K562 (cell line): ENCODE data around the gene DPY30. TPM values are rescaled to one million over a fixed set of nuclear protein-coding genes. Genes with fewer than 3 reads are reported as not detected.

ENCODE experiments used
- ATAC-seq: fragments of 200-7000 bp; cut with Tn5 transposase; 3 replicates; pipeline ENCODE4 v1.9.1; 2020; ENCODE audit warnings: moderate library complexity
- BruUV-seq: library from RNA; stranded (reverse); fragments of 400-500 nt; replicated peaks from 2 replicates; lab custom pipeline; 2021; lab: Mats Ljungman, UMichigan
- CTCF ChIA-PET: fragments of 300-600 bp; formaldehyde crosslinking; extraction: SDS; loops from one replicate; lab custom pipeline; 2021; ENCODE audit warnings: low intra/inter-chr PET ratio; lab: Yijun Ruan, JAX
- POLR2A ChIA-PET: fragments of 300-600, 350-650 bp; sonication (Branson Sonifier 250); formaldehyde crosslinking; extraction: SDS; loops from one replicate; lab custom pipeline; 2021; ENCODE audit warnings: antibody characterized with exemption, inconsistent platforms; lab: Yijun Ruan, JAX
- DNase-seq, 4 experiments: peaks; one replicate each; pipeline versions ENCODE4 v3.0.0 to v3.0.0-alpha.2; 2011 to 2018; ENCODE audit warnings: low spot score in 3 of 4, mixed read lengths in 3 of 4; ENCODE audit errors: extremely low read depth in 1 of 4
- FAIRE-seq: peaks from 2 replicates; lab custom pipeline; 2011; peaks lifted over from hg19 to GRCh38; lab: Jason Lieb, UNC
- H2AFZ ChIP-seq: 2 replicates; pipeline ENCODE4 v1.6.0; 2011; ENCODE audit warnings: low read depth, low read length, control low read depth, inconsistent platforms
- H3K27ac ChIP-seq: fragments of 200-600 bp; 3 replicates; pipeline ENCODE4 v1.8.0; 2011; ENCODE audit warnings: low read depth, mild to moderate bottlenecking, control low read depth, inconsistent platforms, low read length, moderate library complexity, mixed read lengths; ENCODE audit errors: extremely low read depth
- H3K27me3 ChIP-seq, 2 experiments: fragments of 300-600 bp in 1 of 2; 2 replicates in 1 of 2; 3 replicates in 1 of 2; pipeline versions ENCODE4 v1.6.0 to v1.8.0; 2011; ENCODE audit warnings: inconsistent platforms in 2 of 2, low read length in 2 of 2, mild to moderate bottlenecking in 1 of 2, mixed read lengths in 1 of 2, moderate library complexity in 1 of 2; ENCODE audit not compliant: control insufficient read depth in 2 of 2, insufficient read depth in 2 of 2
- H3K36me3 ChIP-seq: fragments of 300-600 bp; 3 replicates; pipeline ENCODE4 v1.8.0; 2011; ENCODE audit warnings: mild to moderate bottlenecking, low read length, inconsistent platforms; ENCODE audit not compliant: control insufficient read depth, insufficient read depth
- H3K4me1 ChIP-seq, 2 experiments: fragments of 200-600 bp in 1 of 2; replicated peaks in 1 of 2; 2 replicates in 1 of 2; 3 replicates in 1 of 2; pipeline versions ENCODE4 v1.5.1 to v1.8.0; 2011; ENCODE audit warnings: inconsistent platforms in 2 of 2, low read length in 2 of 2, mild to moderate bottlenecking in 1 of 2, mixed read lengths in 1 of 2, moderate library complexity in 1 of 2; ENCODE audit not compliant: control insufficient read depth in 2 of 2, insufficient read depth in 2 of 2
- H3K4me2 ChIP-seq: 2 replicates; pipeline ENCODE4 v1.6.1; 2011; ENCODE audit warnings: low read length, control low read depth, inconsistent platforms, mixed read lengths; ENCODE audit not compliant: insufficient read depth
- H3K4me3 ChIP-seq: fragments of 200-600 bp; sonication (generic), shearing (Covaris generic); 2 replicates; pipeline ENCODE4 v1.5.1; 2016; ENCODE audit warnings: control low read depth, inconsistent platforms
- H3K79me2 ChIP-seq: fragments of 200-600 bp; 3 replicates; pipeline ENCODE4 v1.8.0; 2011; ENCODE audit warnings: low read length, inconsistent platforms; ENCODE audit not compliant: control insufficient read depth, insufficient read depth
- H3K9ac ChIP-seq, 2 experiments: 2 replicates each; pipeline versions ENCODE4 v1.6.0 to v1.6.1; 2011; ENCODE audit warnings: low read depth in 2 of 2, low read length in 2 of 2, control low read depth in 1 of 2, inconsistent platforms in 1 of 2, mild to moderate bottlenecking in 1 of 2, mixed read lengths in 1 of 2; ENCODE audit not compliant: insufficient read depth in 1 of 2
- H3K9me1 ChIP-seq: one replicate; pipeline ENCODE4 v1.6.0; 2011; ENCODE audit warnings: inconsistent platforms, mild to moderate bottlenecking, low read length, moderate library complexity; ENCODE audit not compliant: control insufficient read depth, insufficient read depth
- H3K9me3 ChIP-seq: replicated peaks from 2 replicates; pipeline ENCODE4 v1.5.1; 2011; ENCODE audit warnings: low read depth, low read length, inconsistent platforms; ENCODE audit not compliant: control insufficient read depth, insufficient read depth
- H4K20me1 ChIP-seq: replicated peaks from 2 replicates; pipeline ENCODE4 v1.6.1; 2011; ENCODE audit warnings: low read length, inconsistent platforms, mixed read lengths; ENCODE audit not compliant: control insufficient read depth, insufficient read depth
- BCOR ChIP-seq: fragments of 450-650 bp; IDR thresholded peaks from 2 replicates; pipeline ENCODE4 v1.6.1; 2016
- CEBPB ChIP-seq: fragments of 450-650 bp; IDR thresholded peaks from 2 replicates; pipeline ENCODE4 v1.6.1; 2016; ENCODE audit warnings: missing genetic modification characterization, missing compliant biosample characterization
- ETV6 ChIP-seq, 3 experiments: fragments of 150-350 bp in 1 of 3; sonication (generic) in 1 of 3; formaldehyde crosslinking in 1 of 3; IDR thresholded peaks; 2 replicates each; pipeline versions ENCODE4 v1.6.1 to v1.8.0; 2014 to 2022; ENCODE audit warnings: borderline replicate concordance in 2 of 3, low read depth in 2 of 3, antibody characterized with exemption in 1 of 3, low read length in 1 of 3, mild to moderate bottlenecking in 1 of 3, missing genetic modification reagents in 1 of 3
- KDM1A ChIP-seq, 2 experiments: fragments of 450-650 bp; IDR thresholded peaks; 2 replicates each; pipeline ENCODE4 v1.6.1; 2016; ENCODE audit warnings: mild to moderate bottlenecking in 2 of 2
- KHSRP ChIP-seq: fragments of 450-650 bp; IDR thresholded peaks from 2 replicates; pipeline ENCODE4 v1.6.1; 2017
- KLF10 ChIP-seq: fragments of 250-450 bp; sonication (Bioruptor Pico); IDR thresholded peaks from 2 replicates; pipeline ENCODE4 v1.6.1; 2021; ENCODE audit warnings: matching md5 sums
- RBM25 ChIP-seq: fragments of 200-400 bp; formaldehyde crosslinking; IDR thresholded peaks from 2 replicates; pipeline ENCODE4 v1.6.1; 2018; ENCODE audit warnings: low read length, low read depth, moderate library complexity; ENCODE audit not compliant: severe bottlenecking
- SIX5 ChIP-seq, 2 experiments: IDR thresholded peaks; 2 replicates each; pipeline ENCODE4 v1.6.1; 2011; ENCODE audit warnings: low read length in 2 of 2, borderline replicate concordance in 1 of 2, low read depth in 1 of 2, mild to moderate bottlenecking in 1 of 2, moderate library complexity in 1 of 2; ENCODE audit not compliant: insufficient read depth in 1 of 2
- TFAM ChIP-seq: fragments of 250-450 bp; sonication (Bioruptor Pico); conservative IDR thresholded peaks from 2 replicates; pipeline ENCODE4 v1.5.0; 2021; ENCODE audit warnings: mild to moderate bottlenecking, moderate library complexity
- ZC3H4 ChIP-seq: sonication (generic); formaldehyde crosslinking; IDR thresholded peaks from 2 replicates; pipeline ENCODE4 v1.9.0; 2021; ENCODE audit warnings: missing genetic modification reagents, borderline replicate concordance
- ZNF146 ChIP-seq: IDR thresholded peaks from one replicate; pipeline ENCODE4 v1.6.1; 2018; ENCODE audit warnings: missing compliant biosample characterization; ENCODE audit not compliant: unreplicated experiment
- ZNF347 ChIP-seq: fragments of 450-650 bp; formaldehyde crosslinking; IDR thresholded peaks from 2 replicates; pipeline ENCODE4 v1.4.0; 2020; ENCODE audit warnings: low read depth, mild to moderate bottlenecking, moderate library complexity
- ZSCAN32 ChIP-seq: fragments of 450-650 bp; formaldehyde crosslinking; IDR thresholded peaks from 2 replicates; pipeline ENCODE4 v1.4.0; 2020; ENCODE audit warnings: mild to moderate bottlenecking, moderate library complexity
- WGBS: fragments of 100-300 bp; shearing (Covaris generic); methylation state at CpG from one replicate; pipeline ENCODE4 v1.1.6; 2016; ENCODE audit warnings: low coverage, mixed read lengths; ENCODE audit not compliant: insufficient coverage; ENCODE audit errors: missing lambda C conversion rate; 5-methylcytosine and 5-hydroxymethylcytosine counted together
- in situ Hi-C: fragments of 300-500 bp; cut with MboI; formaldehyde crosslinking; loops from 4 replicates; pipeline ENCODE4 v1.15.0; 2018; ENCODE audit warnings: inconsistent platforms, mixed read lengths
- intact Hi-C: fragments of 100-400 bp; cut with micrococcal nuclease; formaldehyde crosslinking; loops from 2 replicates; pipeline ENCODE4 v1.14.2; 2022
- polyA plus RNA-seq, 8 experiments: library from polyadenylated mRNA; depleted of rRNA in 4 of 8; stranded (reverse) in 5 of 8; unstranded in 3 of 8; fragments of >200 nt; fragmentation: Nextera tagmentation in 2 of 8; fragmentation: Illumina TruSeq in 1 of 8; extraction: Ambion mirVana in 2 of 8; extraction: Trizol in 1 of 8; gene quantifications; 2 replicates each; pipeline versions ENCODE4 v1.2.1 to v1.2.3, GENCODE V29; 2011 to 2014; ENCODE audit warnings: inconsistent platforms in 1 of 8, missing spikeins in 1 of 8
- total RNA-seq, 7 experiments: library from RNA; depleted of rRNA in 6 of 7; stranded (reverse); fragments of >200 nt in 6 of 7; fragmentation: Illumina TruSeq in 2 of 7; extraction: Trizol in 2 of 7; gene quantifications; 2 replicates each; pipeline versions ENCODE4 v1.2.1 to v1.2.3, GENCODE V29; 2011 to 2021; ENCODE audit warnings: low replicate concordance in 1 of 7

The DPY30 gene
- total and polyA plus RNA-seq, 9 of the 15 experiments (the other 6 are each of a cell fraction or from before 2014, with no cell fraction given) = 64.6 to 402 (median 116) TPM

DNA sequence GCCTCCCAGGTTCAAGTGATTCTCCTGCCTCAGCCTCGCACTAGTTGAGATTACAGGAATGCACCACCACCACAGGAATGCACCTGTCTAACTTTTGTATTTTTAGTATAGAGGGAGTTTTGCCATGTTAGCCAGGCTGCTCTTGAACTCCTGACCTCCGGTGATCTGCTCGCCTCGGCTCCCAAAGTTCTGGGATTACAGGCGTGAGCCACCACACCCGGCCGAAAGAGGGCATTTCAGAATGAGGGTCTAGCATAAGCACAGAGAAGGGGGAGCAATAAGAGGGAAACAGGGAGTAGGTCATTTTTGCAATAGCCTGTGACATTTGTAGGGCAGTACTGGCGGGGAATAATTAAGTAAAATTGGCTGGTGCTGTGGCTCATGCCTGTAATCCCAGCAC, 21.8 kb upstream of the DPY30 start:
- TF ChIP-seq ZSCAN32 (CRISPR knock-in tag) (no peak), ZNF347 (CRISPR knock-in tag) (no peak), SIX5 (IDR thresholded peaks at IDR 0.05; ENCODE audit: borderline replicate concordance in 1 of 2, insufficient read depth in 1 of 2, low read depth in 1 of 2, low read length in 2 of 2) (no peak), CEBPB (no peak), KHSRP (no peak)
- intact Hi-C loops = no loop called here
- BruUV-seq = no TSS peak
- no peaks in the 10 kb centered on the region for H4K20me1 ChIP-seq
- in situ Hi-C loops = no loop called here
- ATAC-seq = no peak
- no peak overlapping the region for H3K4me3 ChIP-seq
- H3K27me3 ChIP-seq = no peaks in the 10 kb centered on the region
- ChIA-PET CTCF (no interaction called here), POLR2A (interaction anchor here (1.7 to 3.2 kb wide), 3 partner anchors 16 to 103 kb away, joined by 8 to 30 read pairs (median 26); partner anchors contain the start of genes DPY30 and SLC30A6)
- no peaks in the 10 kb centered on the region for H3K9me1 ChIP-seq
- no peaks in the 10 kb centered on the region for H3K9me3 ChIP-seq
- H2AFZ ChIP-seq = peak overlapping the region; percentile 94
- 79% methylated on average over 7 of the region's 8 CpGs for WGBS
- peak overlapping the region in 1 of 2 experiments; percentile 59; a peak in 2 of 4 replicates for H3K9ac ChIP-seq
- H3K4me2 ChIP-seq = no peak overlapping the region
- peaks cover 13 to 25% of the 10 kb centered on the region in 2 experiments; a peak in 4 of 5 replicates for H3K4me1 ChIP-seq
- no peak for DNase-seq
- peaks cover 3% of the 10 kb centered on the region; the same call in 2 of the 3 replicates for H3K36me3 ChIP-seq
- no peak for FAIRE-seq
- peaks cover 17% of the 10 kb centered on the region for H3K79me2 ChIP-seq
- no peak overlapping the region for H3K27ac ChIP-seq

DNA sequence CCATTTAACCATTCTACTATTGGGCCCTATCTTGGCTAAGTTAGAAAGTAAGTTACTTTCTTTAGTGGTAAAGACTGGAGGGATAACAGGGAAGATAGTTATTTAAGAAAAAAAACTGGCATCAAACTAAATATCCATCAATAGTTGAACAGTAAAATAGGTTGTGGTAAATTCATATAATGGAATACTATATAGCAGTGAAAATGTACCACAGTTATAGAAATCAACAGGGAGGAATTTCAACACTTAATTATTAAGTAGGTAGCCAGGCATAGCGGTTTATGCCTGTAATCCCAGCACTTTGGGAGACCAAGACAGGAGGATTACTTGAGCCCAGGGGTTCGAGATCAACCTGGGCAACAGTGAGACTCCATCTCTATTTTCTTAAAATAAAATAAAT, 20.7 kb upstream of the DPY30 start:
- Histone ChIP-seq H2AFZ (no peak overlapping the region), H3K4me3 (no peak overlapping the region), H3K36me3 (no peaks in the 10 kb centered on the region), H3K79me2 (peaks cover 12% of the 10 kb centered on the region), H3K9me3 (no peaks in the 10 kb centered on the region), H3K4me2 (no peak overlapping the region), H3K9ac (no peak overlapping the region), H3K4me1 (peaks cover 13 to 19% of the 10 kb centered on the region in 2 experiments; a peak in 4 of 5 replicates), H3K27ac (no peak overlapping the region), H3K27me3 (no peaks in the 10 kb centered on the region), H4K20me1 (no peaks in the 10 kb centered on the region), H3K9me1 (no peaks in the 10 kb centered on the region)
- 65% methylated on average over 2 of the region's 2 CpGs for WGBS
- no peak for ATAC-seq
- no TSS peak for BruUV-seq
- intact Hi-C loops = no loop called here
- ChIA-PET POLR2A (interaction anchor here (0.7 kb wide), 1 partner anchor 187 kb away, joined by 3 read pairs; no protein-coding TSS in a partner anchor), CTCF (no interaction called here)
- DNase-seq = no peak
- TF ChIP-seq ETV6 (IDR thresholded peaks at IDR 0.05; ENCODE audit: borderline replicate concordance in 1 of 2, low read depth in 2 of 2, low read length in 1 of 2) (no peak), ETV6 (CRISPR knock-in tag; IDR thresholded peaks at IDR 0.05; ENCODE audit: borderline replicate concordance) (no peak), KDM1A (IDR thresholded peaks at IDR 0.05) (peak in 1 of 2 experiments; percentile 38; a peak in 1 of 4 replicates), ZNF146 (CRISPR knock-in tag) (peak; percentile 80), ZC3H4 (CRISPR knock-in tag) (no peak), RBM25 (peak; percentile 48), KLF10 (CRISPR knock-in tag) (no peak), TFAM (CRISPR knock-in tag) (no peak), BCOR (0 out of 2 replicates have a peak, but pooled peaks have one; percentile 29)
- FAIRE-seq = no peak
- in situ Hi-C loops = no loop called here
